MM.1S (cell line): ENCODE results near the gene CCDC138.

ENCODE experiments used
- DNase-seq: peaks from one replicate; pipeline ENCODE4 v3.0.0-alpha.2; 2015
- H2AFZ ChIP-seq: fragments of 300-600 bp; sonication (generic); 2 replicates; pipeline ENCODE4 v1.6.0; 2016; ENCODE audit warnings: antibody characterized with exemption, low read length
- H3F3A ChIP-seq: fragments of 300-600 bp; sonication (generic); 2 replicates; pipeline ENCODE4 v1.6.1; 2016; ENCODE audit warnings: mild to moderate bottlenecking, antibody characterized with exemption, low read length, moderate library complexity, mixed read lengths; ENCODE audit not compliant: insufficient read depth
- H3K27ac ChIP-seq: fragments of 300-600 bp; sonication (generic); 2 replicates; pipeline ENCODE4 v1.5.1; 2016; ENCODE audit warnings: mild to moderate bottlenecking, low read length
- H3K27me3 ChIP-seq: fragments of 300-600 bp; sonication (generic); replicated peaks from 2 replicates; pipeline ENCODE4 v1.6.0; 2016; ENCODE audit warnings: low read length; ENCODE audit not compliant: insufficient read depth
- H3K36me3 ChIP-seq: fragments of 300-600 bp; sonication (generic); replicated peaks from 2 replicates; pipeline ENCODE4 v1.6.1; 2016; ENCODE audit warnings: mild to moderate bottlenecking, low read length, mixed read lengths; ENCODE audit not compliant: insufficient read depth
- H3K4me1 ChIP-seq: fragments of 300-600 bp; sonication (generic); 2 replicates; pipeline ENCODE4 v1.6.1; 2016; ENCODE audit warnings: low read length, mixed read lengths
- H3K4me2 ChIP-seq: fragments of 300-600 bp; sonication (generic); 2 replicates; pipeline ENCODE4 v1.6.0; 2016; ENCODE audit warnings: low read depth, low read length
- H3K4me3 ChIP-seq: fragments of 300-600 bp; sonication (generic); 2 replicates; pipeline ENCODE4 v1.5.1; 2016; ENCODE audit warnings: low read length, mixed read lengths
- H3K79me2 ChIP-seq: fragments of 300-600 bp; sonication (generic); 2 replicates; pipeline ENCODE4 v1.6.1; 2016; ENCODE audit warnings: mixed run types, low read length, mixed read lengths
- H3K9ac ChIP-seq: fragments of 300-600 bp; sonication (generic); 2 replicates; pipeline ENCODE4 v1.6.1; 2016; ENCODE audit warnings: low read length, mixed read lengths
- H3K9me2 ChIP-seq: fragments of 300-600 bp; sonication (generic); replicated peaks from 2 replicates; pipeline ENCODE4 v1.6.1; 2016; ENCODE audit warnings: mild to moderate bottlenecking, low read length, mixed read lengths; ENCODE audit not compliant: insufficient read depth
- H3K9me3 ChIP-seq: fragments of 300-600 bp; sonication (generic); replicated peaks from 2 replicates; pipeline ENCODE4 v1.6.1; 2016; ENCODE audit warnings: mild to moderate bottlenecking, low read length, mixed read lengths; ENCODE audit not compliant: insufficient read depth
- H4K20me1 ChIP-seq: fragments of 300-600 bp; sonication (generic); 2 replicates; pipeline ENCODE4 v1.6.1; 2016; ENCODE audit warnings: mild to moderate bottlenecking, low read length, moderate library complexity, mixed read lengths; ENCODE audit not compliant: insufficient read depth
- CTCF ChIP-seq: fragments of 300-600 bp; sonication (generic); IDR thresholded peaks from 2 replicates; pipeline ENCODE4 v1.5.1; 2016; ENCODE audit warnings: antibody characterized with exemption, low read length, mixed read lengths
- EZH2 ChIP-seq: fragments of 300-600 bp; sonication (generic); optimal IDR thresholded peaks from 2 replicates; pipeline ENCODE3; 2017; ENCODE audit warnings: low read depth, mild to moderate bottlenecking, antibody characterized with exemption, low read length, mixed read lengths
- EZH2phosphoT487 ChIP-seq: fragments of 300-600 bp; sonication (generic); IDR thresholded peaks from 2 replicates; pipeline ENCODE4 v1.6.1; 2018; ENCODE audit warnings: antibody characterized with exemption, low read length

The CCDC138 gene

GRCh38 chr2:108895188-108895587, 108.6 kb downstream of the CCDC138 start:
- Histone ChIP-seq H3K9me3 (no peaks in the 10 kb centered on the region), H3K4me1 (no peaks in the 10 kb centered on the region), H3K4me2 (no peak overlapping the region), H3K9me2 (no peaks in the 10 kb centered on the region), H2AFZ (no peak overlapping the region), H3K9ac (no peak overlapping the region), H3K79me2 (no peaks in the 10 kb centered on the region), H3K27me3 (no peaks in the 10 kb centered on the region), H3K27ac (no peak overlapping the region), H3K4me3 (no peak overlapping the region), H3F3A (no peaks in the 10 kb centered on the region), H3K36me3 (no peaks in the 10 kb centered on the region), H4K20me1 (no peaks in the 10 kb centered on the region)
- no peak for DNase-seq
- TF ChIP-seq EZH2phosphoT487 (no peak), EZH2 (no peak), CTCF (no peak)

GRCh38 chr2:108896741-108897140, 110.2 kb downstream of the CCDC138 start:
- TF ChIP-seq EZH2 = no peak
- TF ChIP-seq CTCF = no peak
- TF ChIP-seq EZH2phosphoT487 = no peak

GRCh38 chr2:108898315-108899082, 111.9 kb downstream of the CCDC138 start:
- Histone ChIP-seq H3K36me3 (no peaks in the 10 kb centered on the region), H2AFZ (no peak overlapping the region), H3K9ac (no peak overlapping the region), H3K79me2 (no peaks in the 10 kb centered on the region), H3K27ac (no peak overlapping the region), H3K4me3 (no peak overlapping the region), H3K27me3 (no peaks in the 10 kb centered on the region), H3K4me2 (no peak overlapping the region), H3K4me1 (no peaks in the 10 kb centered on the region), H3K9me3 (no peaks in the 10 kb centered on the region), H3F3A (no peaks in the 10 kb centered on the region), H3K9me2 (no peaks in the 10 kb centered on the region), H4K20me1 (no peaks in the 10 kb centered on the region)
- DNase-seq = no peak
- no peak for TF ChIP-seq EZH2phosphoT487
- no peak for TF ChIP-seq CTCF
- TF ChIP-seq EZH2 = no peak

More at GRCh38 chr2:108896741-108897140, 110.2 kb downstream of the CCDC138 start:
- no peak overlapping the region for H3K4me3 ChIP-seq
- no peak overlapping the region for H3K9ac ChIP-seq
- H3K9me2 ChIP-seq = no peaks in the 10 kb centered on the region
- no peak overlapping the region for H3K4me2 ChIP-seq
- no peaks in the 10 kb centered on the region for H3K4me1 ChIP-seq
- H3F3A ChIP-seq = no peaks in the 10 kb centered on the region
- DNase-seq = no peak
- H3K27ac ChIP-seq = no peak overlapping the region
- no peak overlapping the region for H2AFZ ChIP-seq
- H3K9me3 ChIP-seq = no peaks in the 10 kb centered on the region
- no peaks in the 10 kb centered on the region for H4K20me1 ChIP-seq
- no peaks in the 10 kb centered on the region for H3K36me3 ChIP-seq
- no peaks in the 10 kb centered on the region for H3K79me2 ChIP-seq
- H3K27me3 ChIP-seq = no peaks in the 10 kb centered on the region
